IMR-90 (cell line): ENCODE measurements around the gene MYEOV.

Experiments
- BHLHE40 ChIP-seq: fragments of 150-350 bp; IDR thresholded peaks from 2 replicates; pipeline ENCODE4 v1.6.1; 2016; ENCODE audit warnings: mild to moderate bottlenecking, low read depth, low read length
- FOS ChIP-seq: fragments of 150-350 bp; IDR thresholded peaks from 2 replicates; pipeline ENCODE4 v1.6.1; 2016; ENCODE audit warnings: low read depth, low read length
- MAFK ChIP-seq: IDR thresholded peaks from 2 replicates; pipeline ENCODE4 v1.6.1; 2012; ENCODE audit warnings: low read depth, low read length, improper control_type of control experiment
- MXI1 ChIP-seq: IDR thresholded peaks from 2 replicates; pipeline ENCODE4 v1.6.1; 2012; ENCODE audit warnings: low read depth, mild to moderate bottlenecking, low read length, moderate library complexity, borderline replicate concordance
- POLR2A ChIP-seq: IDR thresholded peaks from 2 replicates; pipeline ENCODE4 v1.6.1; 2012; ENCODE audit warnings: mild to moderate bottlenecking, low read depth, low read length
- RAD21 ChIP-seq: IDR thresholded peaks from 2 replicates; pipeline ENCODE4 v1.6.1; 2012; ENCODE audit warnings: low read length, improper control_type of control experiment
- RCOR1 ChIP-seq: IDR thresholded peaks from 2 replicates; pipeline ENCODE4 v1.6.1; 2012; ENCODE audit warnings: mild to moderate bottlenecking, low read length, improper control_type of control experiment; ENCODE audit not compliant: insufficient replicate concordance
- RFX5 ChIP-seq: IDR thresholded peaks from 2 replicates; pipeline ENCODE4 v1.8.0; 2012; ENCODE audit warnings: low read depth, mild to moderate bottlenecking, low read length, moderate library complexity
- SMC3 ChIP-seq: fragments of 150-350 bp; IDR thresholded peaks from 2 replicates; pipeline ENCODE4 v1.6.1; 2016; ENCODE audit warnings: low read depth, mild to moderate bottlenecking, antibody characterized with exemption, low read length, moderate library complexity
- TF ChIP-seq, protein P1 (sequence below): conservative IDR thresholded peaks from 2 replicates; pipeline ENCODE4 v1.5.1; 2012; ENCODE audit warnings: mild to moderate bottlenecking, low read depth, low read length, improper control_type of control experiment
- TF ChIP-seq, protein P2 (sequence below): fragments of 150-350 bp; IDR thresholded peaks from 2 replicates; pipeline ENCODE4 v1.6.1; 2016; ENCODE audit warnings: low read depth, mild to moderate bottlenecking, low read length, moderate library complexity, borderline replicate concordance
- TF ChIP-seq, protein P3 (sequence below): fragments of 150-350 bp; IDR thresholded peaks from 2 replicates; pipeline ENCODE4 v1.6.1; 2017; ENCODE audit warnings: mild to moderate bottlenecking, antibody characterized with exemption, low read length, low read depth

DNA sequence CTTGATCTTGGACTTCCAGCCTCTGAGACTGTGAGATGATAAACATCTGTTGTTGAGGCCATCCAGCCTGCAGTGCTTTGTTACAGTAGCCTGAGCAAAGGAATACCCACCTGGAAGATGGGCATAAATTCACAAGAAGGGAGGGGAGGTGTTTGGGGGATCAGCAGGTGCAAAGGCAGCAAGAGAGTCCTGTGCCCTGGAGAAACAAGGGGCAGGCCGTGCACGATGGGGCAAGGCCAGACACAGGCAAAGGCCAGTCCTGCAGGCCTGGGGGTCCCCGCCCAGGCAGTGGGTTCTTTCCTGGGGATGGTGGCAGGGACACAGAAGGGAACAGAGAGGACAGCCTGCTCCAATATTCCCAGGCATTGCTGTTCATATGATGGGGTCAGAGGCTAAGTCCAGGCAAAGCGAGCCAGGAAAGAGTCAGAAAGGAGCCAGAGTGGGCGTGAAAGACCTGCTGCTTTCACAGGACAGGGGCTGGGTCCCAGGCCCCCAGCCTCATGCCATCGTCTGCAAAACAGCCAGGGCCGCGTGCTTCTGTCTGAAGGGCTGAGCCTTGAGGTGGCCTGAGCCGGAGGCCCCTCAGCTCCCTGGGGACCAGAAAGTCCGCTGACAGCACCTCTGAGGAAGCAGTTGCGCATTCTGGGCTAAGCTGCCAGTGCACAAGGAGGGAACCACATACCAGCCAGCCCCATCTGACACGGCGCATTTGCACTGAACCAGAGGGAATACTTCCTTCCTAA, 48.8 kb downstream of the MYEOV start:
- TF ChIP-seq, protein P1, sequence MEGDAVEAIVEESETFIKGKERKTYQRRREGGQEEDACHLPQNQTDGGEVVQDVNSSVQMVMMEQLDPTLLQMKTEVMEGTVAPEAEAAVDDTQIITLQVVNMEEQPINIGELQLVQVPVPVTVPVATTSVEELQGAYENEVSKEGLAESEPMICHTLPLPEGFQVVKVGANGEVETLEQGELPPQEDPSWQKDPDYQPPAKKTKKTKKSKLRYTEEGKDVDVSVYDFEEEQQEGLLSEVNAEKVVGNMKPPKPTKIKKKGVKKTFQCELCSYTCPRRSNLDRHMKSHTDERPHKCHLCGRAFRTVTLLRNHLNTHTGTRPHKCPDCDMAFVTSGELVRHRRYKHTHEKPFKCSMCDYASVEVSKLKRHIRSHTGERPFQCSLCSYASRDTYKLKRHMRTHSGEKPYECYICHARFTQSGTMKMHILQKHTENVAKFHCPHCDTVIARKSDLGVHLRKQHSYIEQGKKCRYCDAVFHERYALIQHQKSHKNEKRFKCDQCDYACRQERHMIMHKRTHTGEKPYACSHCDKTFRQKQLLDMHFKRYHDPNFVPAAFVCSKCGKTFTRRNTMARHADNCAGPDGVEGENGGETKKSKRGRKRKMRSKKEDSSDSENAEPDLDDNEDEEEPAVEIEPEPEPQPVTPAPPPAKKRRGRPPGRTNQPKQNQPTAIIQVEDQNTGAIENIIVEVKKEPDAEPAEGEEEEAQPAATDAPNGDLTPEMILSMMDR: no peak
- TF ChIP-seq, protein P2, sequence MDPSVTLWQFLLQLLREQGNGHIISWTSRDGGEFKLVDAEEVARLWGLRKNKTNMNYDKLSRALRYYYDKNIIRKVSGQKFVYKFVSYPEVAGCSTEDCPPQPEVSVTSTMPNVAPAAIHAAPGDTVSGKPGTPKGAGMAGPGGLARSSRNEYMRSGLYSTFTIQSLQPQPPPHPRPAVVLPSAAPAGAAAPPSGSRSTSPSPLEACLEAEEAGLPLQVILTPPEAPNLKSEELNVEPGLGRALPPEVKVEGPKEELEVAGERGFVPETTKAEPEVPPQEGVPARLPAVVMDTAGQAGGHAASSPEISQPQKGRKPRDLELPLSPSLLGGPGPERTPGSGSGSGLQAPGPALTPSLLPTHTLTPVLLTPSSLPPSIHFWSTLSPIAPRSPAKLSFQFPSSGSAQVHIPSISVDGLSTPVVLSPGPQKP: no peak
- TF ChIP-seq POLR2A: no peak
- no peak for TF ChIP-seq RAD21
- TF ChIP-seq RCOR1: no peak
- TF ChIP-seq RFX5: no peak
- no peak for TF ChIP-seq FOS
- no peak for TF ChIP-seq SMC3
- no peak for TF ChIP-seq MXI1
- no peak for TF ChIP-seq BHLHE40
- TF ChIP-seq, protein P3, sequence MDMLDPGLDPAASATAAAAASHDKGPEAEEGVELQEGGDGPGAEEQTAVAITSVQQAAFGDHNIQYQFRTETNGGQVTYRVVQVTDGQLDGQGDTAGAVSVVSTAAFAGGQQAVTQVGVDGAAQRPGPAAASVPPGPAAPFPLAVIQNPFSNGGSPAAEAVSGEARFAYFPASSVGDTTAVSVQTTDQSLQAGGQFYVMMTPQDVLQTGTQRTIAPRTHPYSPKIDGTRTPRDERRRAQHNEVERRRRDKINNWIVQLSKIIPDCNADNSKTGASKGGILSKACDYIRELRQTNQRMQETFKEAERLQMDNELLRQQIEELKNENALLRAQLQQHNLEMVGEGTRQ: no peak
- no peak for TF ChIP-seq MAFK
